HCT116 (cell line): ENCODE measurements around the gene ACACB.

Source experiments
- YY1 ChIP-seq: IDR thresholded peaks from 2 replicates; pipeline ENCODE4 v1.6.1; 2011; ENCODE audit warnings: low read length, low read depth, moderate library complexity, mild to moderate bottlenecking; ENCODE audit not compliant: insufficient replicate concordance; ENCODE audit errors: extremely low read depth
- TF ChIP-seq, protein P1 (sequence below), 3 experiments: fragments of 200-600 bp in 1 of 3; sonication (generic) in 1 of 3; IDR thresholded peaks in 2 of 3; conservative IDR thresholded peaks in 1 of 3; 2 replicates each; pipeline ENCODE4 v1.5.1; 2012 to 2017; ENCODE audit warnings: low read depth in 2 of 3, low read length in 2 of 3, antibody characterized with exemption in 1 of 3, borderline replicate concordance in 1 of 3, control low read depth in 1 of 3, mild to moderate bottlenecking in 1 of 3, mixed read lengths in 1 of 3, mixed run types in 1 of 3, moderate library complexity in 1 of 3; ENCODE audit not compliant: insufficient read depth in 1 of 3

DNA sequence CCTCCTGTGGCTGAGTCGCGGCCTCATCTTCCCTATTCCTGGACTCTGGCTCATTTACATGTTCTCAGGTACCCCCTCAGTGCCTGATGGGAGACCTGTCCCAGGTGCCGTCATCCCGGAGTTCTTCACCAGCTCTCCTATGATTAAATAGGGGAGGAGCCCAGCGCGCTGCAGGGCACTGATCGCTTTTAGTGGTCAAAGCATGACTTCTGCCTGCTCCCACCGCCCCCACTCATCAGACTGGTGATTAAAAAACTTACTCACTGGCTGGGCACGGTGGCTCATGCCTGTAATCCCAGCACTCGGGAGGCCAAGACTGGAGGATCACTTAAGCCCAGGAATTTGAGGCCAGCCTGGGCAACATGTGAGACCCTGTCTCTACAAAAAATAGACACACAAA lies 106.8 kb downstream of the ACACB start:
- no peak for TF ChIP-seq YY1
- TF ChIP-seq, protein P1, sequence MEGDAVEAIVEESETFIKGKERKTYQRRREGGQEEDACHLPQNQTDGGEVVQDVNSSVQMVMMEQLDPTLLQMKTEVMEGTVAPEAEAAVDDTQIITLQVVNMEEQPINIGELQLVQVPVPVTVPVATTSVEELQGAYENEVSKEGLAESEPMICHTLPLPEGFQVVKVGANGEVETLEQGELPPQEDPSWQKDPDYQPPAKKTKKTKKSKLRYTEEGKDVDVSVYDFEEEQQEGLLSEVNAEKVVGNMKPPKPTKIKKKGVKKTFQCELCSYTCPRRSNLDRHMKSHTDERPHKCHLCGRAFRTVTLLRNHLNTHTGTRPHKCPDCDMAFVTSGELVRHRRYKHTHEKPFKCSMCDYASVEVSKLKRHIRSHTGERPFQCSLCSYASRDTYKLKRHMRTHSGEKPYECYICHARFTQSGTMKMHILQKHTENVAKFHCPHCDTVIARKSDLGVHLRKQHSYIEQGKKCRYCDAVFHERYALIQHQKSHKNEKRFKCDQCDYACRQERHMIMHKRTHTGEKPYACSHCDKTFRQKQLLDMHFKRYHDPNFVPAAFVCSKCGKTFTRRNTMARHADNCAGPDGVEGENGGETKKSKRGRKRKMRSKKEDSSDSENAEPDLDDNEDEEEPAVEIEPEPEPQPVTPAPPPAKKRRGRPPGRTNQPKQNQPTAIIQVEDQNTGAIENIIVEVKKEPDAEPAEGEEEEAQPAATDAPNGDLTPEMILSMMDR (IDR thresholded peaks at IDR 0.05 in 2 of 3, conservative IDR thresholded peaks at IDR 0.05 in 1 of 3; ENCODE audit: borderline replicate concordance in 1 of 3, insufficient read depth in 1 of 3, low read depth in 2 of 3, low read length in 2 of 3), result no peak
